ENCODE results near the gene CCDC91. TPM values are rescaled to one million over a fixed set of nuclear protein-coding genes. Genes with fewer than 3 reads are reported as not detected.

The CCDC91 gene
- total RNA-seq, 1 experiment from 2014 or later: 26.9 TPM

DNA sequence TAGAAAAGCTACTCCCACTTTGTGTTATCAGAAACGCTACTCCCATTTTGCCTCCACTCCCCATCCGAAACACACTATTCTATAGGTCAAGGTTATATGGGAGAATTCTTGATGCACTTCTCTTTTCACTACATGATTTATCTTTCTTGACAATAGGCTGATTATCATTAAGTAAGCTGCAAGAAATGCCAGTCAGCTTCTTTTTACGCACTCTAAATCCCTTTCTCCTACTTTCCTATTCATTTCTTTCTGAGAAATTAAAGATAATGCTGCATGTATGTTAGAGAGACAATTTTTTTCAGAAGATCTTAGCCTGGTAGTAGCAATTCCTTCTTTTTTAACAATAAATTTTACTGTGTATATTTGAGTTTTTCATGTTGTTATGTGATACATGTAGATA is 41.0 kb upstream of the CCDC91 start:
- no peaks in the 10 kb centered on the region for H3K4me1 ChIP-seq (ENCODE audit: control insufficient read depth, insufficient read depth, low read length)
- no peaks in the 10 kb centered on the region for H3K36me3 ChIP-seq (ENCODE audit: control insufficient read depth, insufficient read depth, low read length)
- intact Hi-C loops (cut with micrococcal nuclease; ENCODE audit: unreplicated experiment): no loop called here
- no peaks in the 10 kb centered on the region for H3K9me3 ChIP-seq (ENCODE audit: control insufficient read depth, insufficient read depth, low read depth, low read length)
- in situ Hi-C loops (cut with HindIII; ENCODE audit: low pct_unique_long_range_greater_than_20kb, low sequenced_read_pairs): no loop called here
- TF ChIP-seq, protein P1, sequence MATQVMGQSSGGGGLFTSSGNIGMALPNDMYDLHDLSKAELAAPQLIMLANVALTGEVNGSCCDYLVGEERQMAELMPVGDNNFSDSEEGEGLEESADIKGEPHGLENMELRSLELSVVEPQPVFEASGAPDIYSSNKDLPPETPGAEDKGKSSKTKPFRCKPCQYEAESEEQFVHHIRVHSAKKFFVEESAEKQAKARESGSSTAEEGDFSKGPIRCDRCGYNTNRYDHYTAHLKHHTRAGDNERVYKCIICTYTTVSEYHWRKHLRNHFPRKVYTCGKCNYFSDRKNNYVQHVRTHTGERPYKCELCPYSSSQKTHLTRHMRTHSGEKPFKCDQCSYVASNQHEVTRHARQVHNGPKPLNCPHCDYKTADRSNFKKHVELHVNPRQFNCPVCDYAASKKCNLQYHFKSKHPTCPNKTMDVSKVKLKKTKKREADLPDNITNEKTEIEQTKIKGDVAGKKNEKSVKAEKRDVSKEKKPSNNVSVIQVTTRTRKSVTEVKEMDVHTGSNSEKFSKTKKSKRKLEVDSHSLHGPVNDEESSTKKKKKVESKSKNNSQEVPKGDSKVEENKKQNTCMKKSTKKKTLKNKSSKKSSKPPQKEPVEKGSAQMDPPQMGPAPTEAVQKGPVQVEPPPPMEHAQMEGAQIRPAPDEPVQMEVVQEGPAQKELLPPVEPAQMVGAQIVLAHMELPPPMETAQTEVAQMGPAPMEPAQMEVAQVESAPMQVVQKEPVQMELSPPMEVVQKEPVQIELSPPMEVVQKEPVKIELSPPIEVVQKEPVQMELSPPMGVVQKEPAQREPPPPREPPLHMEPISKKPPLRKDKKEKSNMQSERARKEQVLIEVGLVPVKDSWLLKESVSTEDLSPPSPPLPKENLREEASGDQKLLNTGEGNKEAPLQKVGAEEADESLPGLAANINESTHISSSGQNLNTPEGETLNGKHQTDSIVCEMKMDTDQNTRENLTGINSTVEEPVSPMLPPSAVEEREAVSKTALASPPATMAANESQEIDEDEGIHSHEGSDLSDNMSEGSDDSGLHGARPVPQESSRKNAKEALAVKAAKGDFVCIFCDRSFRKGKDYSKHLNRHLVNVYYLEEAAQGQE (IDR thresholded peaks at IDR 0.05; ENCODE audit: insufficient read depth in 1 of 2, low read depth in 2 of 2, low read length in 1 of 2): no peak
- no peak for TF ChIP-seq SIN3A (IDR thresholded peaks at IDR 0.05; ENCODE audit: borderline replicate concordance, insufficient read depth, low read depth, low read length)
- TF ChIP-seq, protein P2, sequence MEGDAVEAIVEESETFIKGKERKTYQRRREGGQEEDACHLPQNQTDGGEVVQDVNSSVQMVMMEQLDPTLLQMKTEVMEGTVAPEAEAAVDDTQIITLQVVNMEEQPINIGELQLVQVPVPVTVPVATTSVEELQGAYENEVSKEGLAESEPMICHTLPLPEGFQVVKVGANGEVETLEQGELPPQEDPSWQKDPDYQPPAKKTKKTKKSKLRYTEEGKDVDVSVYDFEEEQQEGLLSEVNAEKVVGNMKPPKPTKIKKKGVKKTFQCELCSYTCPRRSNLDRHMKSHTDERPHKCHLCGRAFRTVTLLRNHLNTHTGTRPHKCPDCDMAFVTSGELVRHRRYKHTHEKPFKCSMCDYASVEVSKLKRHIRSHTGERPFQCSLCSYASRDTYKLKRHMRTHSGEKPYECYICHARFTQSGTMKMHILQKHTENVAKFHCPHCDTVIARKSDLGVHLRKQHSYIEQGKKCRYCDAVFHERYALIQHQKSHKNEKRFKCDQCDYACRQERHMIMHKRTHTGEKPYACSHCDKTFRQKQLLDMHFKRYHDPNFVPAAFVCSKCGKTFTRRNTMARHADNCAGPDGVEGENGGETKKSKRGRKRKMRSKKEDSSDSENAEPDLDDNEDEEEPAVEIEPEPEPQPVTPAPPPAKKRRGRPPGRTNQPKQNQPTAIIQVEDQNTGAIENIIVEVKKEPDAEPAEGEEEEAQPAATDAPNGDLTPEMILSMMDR (IDR thresholded peaks at IDR 0.05): no peak
- TF ChIP-seq POLR2AphosphoS5 (IDR thresholded peaks at IDR 0.05; ENCODE audit: low read depth, low read length): no peak
- TF ChIP-seq TCF7L2 (IDR thresholded peaks at IDR 0.05; ENCODE audit: low read depth, low read length): no peak
- no peak for ATAC-seq
- no peak overlapping the region for H3K4me3 ChIP-seq (ENCODE audit: low read depth in 2 of 2, low read length in 2 of 2)
- no peak for DNase-seq (ENCODE audit: low read depth, low spot score)
- ChIA-PET POLR2A (no interaction called here), CTCF (no interaction called here)
- no TSS peak for BruUV-seq (replicated peaks)
- no peaks in the 10 kb centered on the region for H3K27me3 ChIP-seq (ENCODE audit: control insufficient read depth, insufficient read depth, low read length)
- no peak overlapping the region for H3K27ac ChIP-seq (ENCODE audit: low read length)

GRCh38 chr12:28156362-28156761 is 33.9 kb upstream of the CCDC91 start:
- ChIA-PET CTCF (no interaction called here), POLR2A (no interaction called here)
- Histone ChIP-seq H3K27ac (ENCODE audit: low read length) (no peak overlapping the region), H3K4me3 (ENCODE audit: low read depth in 2 of 2, low read length in 2 of 2) (no peak overlapping the region), H3K36me3 (ENCODE audit: control insufficient read depth, insufficient read depth, low read length) (no peaks in the 10 kb centered on the region), H3K27me3 (ENCODE audit: control insufficient read depth, insufficient read depth, low read length) (no peaks in the 10 kb centered on the region), H3K9me3 (ENCODE audit: control insufficient read depth, insufficient read depth, low read depth, low read length) (no peaks in the 10 kb centered on the region), H3K4me1 (ENCODE audit: control insufficient read depth, insufficient read depth, low read length) (no peaks in the 10 kb centered on the region)
- no TSS peak for BruUV-seq (replicated peaks)
- intact Hi-C loops (cut with micrococcal nuclease; ENCODE audit: unreplicated experiment): no loop called here
- in situ Hi-C loops (cut with HindIII; ENCODE audit: low pct_unique_long_range_greater_than_20kb, low sequenced_read_pairs): no loop called here
- ATAC-seq (no peak), DNase-seq (ENCODE audit: low read depth, low spot score) (no peak)
- TF ChIP-seq POLR2AphosphoS5 (IDR thresholded peaks at IDR 0.05; ENCODE audit: low read depth, low read length) (no peak), TCF7L2 (IDR thresholded peaks at IDR 0.05; ENCODE audit: low read depth, low read length) (no peak), SIN3A (IDR thresholded peaks at IDR 0.05; ENCODE audit: borderline replicate concordance, insufficient read depth, low read depth, low read length) (no peak)
- TF ChIP-seq, protein P1 (IDR thresholded peaks at IDR 0.05; ENCODE audit: insufficient read depth in 1 of 2, low read depth in 2 of 2, low read length in 1 of 2): no peak
- TF ChIP-seq, protein P2 (IDR thresholded peaks at IDR 0.05): no peak
